NCI-H1930 (cell line): Measurements from ENCODE around the gene UQCC2.

ENCODE experiments used
- DNase-seq, 2 experiments: peaks; one replicate each; lab custom pipeline; 2025; lab: John Stamatoyannopoulos, UW

The UQCC2 gene

GRCh38 chr6:33711140-33712129 is at the start of gene UQCC2:
Gene UQCC2, minus strand, starts transcription at chr6:33711700. Its CDS starts 14 bp downstream, at chr6:33711686.
- DNase-seq: peak; percentile 96 to 97

- DNase-seq: no peak
Measured at GRCh38 chr6:33759887-33760629, 48.6 kb upstream of the UQCC2 start.

GRCh38 chr6:33758815-33759216 is 47.3 kb upstream of the UQCC2 start:
- DNase-seq: no peak

GRCh38 chr6:33757906-33758305 is 46.4 kb upstream of the UQCC2 start:
- no peak for DNase-seq

GRCh38 chr6:33757113-33757512 is 45.6 kb upstream of the UQCC2 start:
- DNase-seq: no peak

- DNase-seq: no peak
Measured at GRCh38 chr6:33756211-33756954, 44.9 kb upstream of the UQCC2 start.

- DNase-seq: no peak
Measured at GRCh38 chr6:33755070-33755869, 43.8 kb upstream of the UQCC2 start.

GRCh38 chr6:33754222-33754621 is 42.7 kb upstream of the UQCC2 start:
- no peak for DNase-seq

GRCh38 chr6:33752646-33753015 is 41.1 kb upstream of the UQCC2 start:
- DNase-seq: no peak

GRCh38 chr6:33751771-33752645 is 40.5 kb upstream of the UQCC2 start:
- no peak for DNase-seq

GRCh38 chr6:33750244-33750991 is 38.9 kb upstream of the UQCC2 start:
- no peak for DNase-seq

- DNase-seq: no peak
Measured at GRCh38 chr6:33749401-33749800, 37.9 kb upstream of the UQCC2 start.

GRCh38 chr6:33748841-33749240 is 37.3 kb upstream of the UQCC2 start:
- DNase-seq: no peak

- no peak for DNase-seq
Measured at GRCh38 chr6:33747823-33748222, 36.3 kb upstream of the UQCC2 start.

- DNase-seq: no peak
Measured at GRCh38 chr6:33746651-33747100, 35.2 kb upstream of the UQCC2 start, which contains the start of gene IP6K3. Gene IP6K3, minus strand, starts transcription at chr6:33746905. Its CDS starts 11,429 bp downstream, at chr6:33735476.

- DNase-seq: no peak
Measured at GRCh38 chr6:33746036-33746600, 34.6 kb upstream of the UQCC2 start.

GRCh38 chr6:33745548-33745947 is 34.0 kb upstream of the UQCC2 start:
- no peak for DNase-seq

- DNase-seq: no peak
Measured at GRCh38 chr6:33744895-33745546, 33.5 kb upstream of the UQCC2 start.
